Measurements from ENCODE around the gene KRT40.
"Not testable (repeated sequence)": the region's sequence is repeated elsewhere in the genome, so short reads cannot be mapped to it uniquely, and the experiment has no call there.

KRT40 gene

GRCh38 chr17:40984226-40984625 lies at the start of gene KRT40:
TSS of gene KRT40 (minus strand) at chr17:40984326. CDS start at chr17:40984273, 53 bp downstream.
- DNase-seq: no peak

- no peak for DNase-seq
Observed at GRCh38 chr17:41029633-41030245, 45.6 kb upstream of the KRT40 start, which contains the start of gene KRTAP1-4. TSS of gene KRTAP1-4 (minus strand) at chr17:41030195. CDS start at chr17:41030078, 117 bp downstream.

GRCh38 chr17:41026715-41027471 lies 42.8 kb upstream of the KRT40 start, which contains the start of gene KRTAP1-5:
TSS of gene KRTAP1-5 (minus strand) at chr17:41027208. CDS start at chr17:41027155, 53 bp downstream.
- peak; percentile 10 for DNase-seq

- no peak for DNase-seq
Observed at GRCh38 chr17:41024697-41025096, 40.6 kb upstream of the KRT40 start.

GRCh38 chr17:41020336-41020735 lies 36.2 kb upstream of the KRT40 start:
- no peak for DNase-seq

- DNase-seq: no peak
Observed at GRCh38 chr17:41019415-41019814, 35.3 kb upstream of the KRT40 start.

GRCh38 chr17:41018541-41018940 lies 34.4 kb upstream of the KRT40 start:
- no peak for DNase-seq

GRCh38 chr17:41016578-41017215 lies 32.6 kb upstream of the KRT40 start:
- DNase-seq: no peak

GRCh38 chr17:41015454-41015853 lies 31.3 kb upstream of the KRT40 start:
- no peak for DNase-seq

GRCh38 chr17:41013606-41014005 lies 29.5 kb upstream of the KRT40 start:
- no peak for DNase-seq

- DNase-seq: no peak
Observed at GRCh38 chr17:41013181-41013580, 29.1 kb upstream of the KRT40 start.

GRCh38 chr17:41012326-41013120 lies 28.4 kb upstream of the KRT40 start:
- no peak for DNase-seq

GRCh38 chr17:41010441-41010840 lies 26.3 kb upstream of the KRT40 start:
- no peak for DNase-seq

- DNase-seq: no peak
Observed at GRCh38 chr17:41009936-41010335, 25.8 kb upstream of the KRT40 start.

- DNase-seq: no peak
Observed at GRCh38 chr17:41009301-41009760, 25.2 kb upstream of the KRT40 start.

- no peak for DNase-seq
Observed at GRCh38 chr17:41008811-41009210, 24.7 kb upstream of the KRT40 start, which contains the start of gene KRTAP3-1. TSS of gene KRTAP3-1 (minus strand) at chr17:41009128. CDS start at chr17:41009074, 54 bp downstream.

- DNase-seq: no peak
Observed at GRCh38 chr17:41004397-41004796, 20.3 kb upstream of the KRT40 start.

GRCh38 chr17:41003926-41004325 lies 19.8 kb upstream of the KRT40 start:
- DNase-seq: no peak

- peak; percentile 34 for DNase-seq
Observed at GRCh38 chr17:41002814-41003213, 18.7 kb upstream of the KRT40 start.

- DNase-seq: no peak
Observed at GRCh38 chr17:41001795-41002194, 17.7 kb upstream of the KRT40 start.

- not testable (repeated sequence) for DNase-seq
Observed at GRCh38 chr17:40999563-40999962, 15.4 kb upstream of the KRT40 start, which contains the start of gene KRTAP3-2. TSS of gene KRTAP3-2 (minus strand) at chr17:40999906. CDS start at chr17:40999853, 53 bp downstream.

- DNase-seq: no peak
Observed at GRCh38 chr17:40997361-40997760, 13.2 kb upstream of the KRT40 start.

GRCh38 chr17:40996829-40997228 lies 12.7 kb upstream of the KRT40 start:
- no peak for DNase-seq

Measured in NCI-H226 (cell line).